GM12878 (cell line): ENCODE data around the gene FCGR3B. TPM values are rescaled to one million over a fixed set of nuclear protein-coding genes. Genes with fewer than 3 reads are reported as not detected.
"Not testable (repeated sequence)": the region's sequence is repeated elsewhere in the genome, so short reads cannot be mapped to it uniquely, and the experiment has no call there.

Source experiments
- ATAC-seq: fragments of 200-7000 bp; cut with Tn5 transposase; 3 replicates; pipeline ENCODE4 v1.9.1; 2020; ENCODE audit warnings: mild to moderate bottlenecking, moderate library complexity
- BruUV-seq: library from RNA; stranded (reverse); fragments of 400-500 nt; replicated peaks from 2 replicates; lab custom pipeline; 2021; lab: Mats Ljungman, UMichigan
- CTCF ChIA-PET: fragments of 300-600 bp; sonication (Branson Sonifier 250); formaldehyde crosslinking; extraction: SDS; loops from one replicate; lab custom pipeline; 2021; ENCODE audit warnings: inconsistent platforms; lab: Yijun Ruan, JAX
- POLR2A ChIA-PET: fragments of 350-600 bp; formaldehyde crosslinking; extraction: SDS; loops from one replicate; lab custom pipeline; 2021; ENCODE audit warnings: inconsistent platforms; lab: Charles Lee
- RAD21 ChIA-PET: fragments of 300-600 bp; sonication (Branson Sonifier 250); formaldehyde crosslinking; loops from one replicate; lab custom pipeline; 2023; ENCODE audit warnings: antibody characterized with exemption; ENCODE audit not compliant: unreplicated experiment; lab: Charles Lee
- SMC1A ChIA-PET: fragments of 300-600 bp; sonication (Branson Sonifier 250); formaldehyde crosslinking; loops from one replicate; lab custom pipeline; 2023; ENCODE audit not compliant: unreplicated experiment, uncharacterized antibody; lab: Charles Lee
- DNase-seq: peaks from one replicate; pipeline ENCODE4 v3.0.0-alpha.2; 2011; ENCODE audit warnings: low read depth, low spot score
- FAIRE-seq: peaks from 3 replicates; lab custom pipeline; 2011; peaks lifted over from hg19 to GRCh38; lab: Jason Lieb, UNC
- H2AFZ ChIP-seq: 2 replicates; pipeline ENCODE4 v1.6.0; 2011; ENCODE audit warnings: low read depth, low read length, control low read depth; ENCODE audit not compliant: control insufficient read depth
- H3K27ac ChIP-seq: 2 replicates; pipeline ENCODE4 v1.5.1; 2011; ENCODE audit warnings: control low read depth; ENCODE audit not compliant: control insufficient read depth, insufficient read depth
- H3K27me3 ChIP-seq, 2 experiments: replicated peaks in 1 of 2; 2 replicates each; pipeline versions ENCODE4 v1.6.0 to v1.6.1; 2011; ENCODE audit warnings: low read length in 1 of 2; ENCODE audit not compliant: control insufficient read depth in 2 of 2, insufficient read depth in 2 of 2
- H3K36me3 ChIP-seq, 2 experiments: 2 replicates each; pipeline ENCODE4 v1.5.1; 2011; ENCODE audit warnings: low read length in 1 of 2; ENCODE audit not compliant: control insufficient read depth in 2 of 2, insufficient read depth in 2 of 2
- H3K4me1 ChIP-seq: 2 replicates; pipeline ENCODE4 v1.6.1; 2011; ENCODE audit warnings: mild to moderate bottlenecking, low read length, moderate library complexity, mixed read lengths; ENCODE audit not compliant: control insufficient read depth, insufficient read depth
- H3K4me2 ChIP-seq: 2 replicates; pipeline ENCODE4 v1.6.0; 2011; ENCODE audit warnings: control low read depth; ENCODE audit not compliant: control insufficient read depth, insufficient read depth
- H3K4me3 ChIP-seq: fragments of 200-600 bp; sonication (generic); 2 replicates; pipeline ENCODE4 v1.5.1; 2016
- H3K79me2 ChIP-seq: 2 replicates; pipeline ENCODE4 v1.6.0; 2011; ENCODE audit warnings: low read length; ENCODE audit not compliant: control insufficient read depth, insufficient read depth
- H3K9ac ChIP-seq: 2 replicates; pipeline ENCODE4 v1.8.0; 2011; ENCODE audit warnings: low read length, control low read depth, mixed read lengths; ENCODE audit not compliant: control insufficient read depth, insufficient read depth
- H3K9me3 ChIP-seq: replicated peaks from 3 replicates; pipeline ENCODE4 v1.5.1; 2011; ENCODE audit warnings: mild to moderate bottlenecking, low read length; ENCODE audit not compliant: control insufficient read depth, insufficient read depth
- H4K20me1 ChIP-seq: 2 replicates; pipeline ENCODE4 v1.6.0; 2011; ENCODE audit not compliant: control insufficient read depth, insufficient read depth
- WGBS: methylation state at CpG from one replicate; pipeline ENCODE4 v1.1.6; 2016; ENCODE audit warnings: low lambda C conversion rate; ENCODE audit not compliant: insufficient replicate concordance, insufficient coverage; ENCODE audit errors: missing lambda C conversion rate; 5-methylcytosine and 5-hydroxymethylcytosine counted together
- in situ Hi-C: fragments of 300-500 bp; cut with MboI; formaldehyde crosslinking; loops from 9 replicates; pipeline ENCODE4 v1.14.3; 2018; ENCODE audit warnings: mixed read lengths
- intact Hi-C: fragments of 100-400 bp; cut with micrococcal nuclease; formaldehyde crosslinking; loops from one replicate; pipeline ENCODE4 v1.14.2; 2022; ENCODE audit not compliant: unreplicated experiment
- polyA plus RNA-seq, 11 experiments: library from polyadenylated mRNA; depleted of rRNA in 4 of 11; unstranded in 6 of 11; stranded (reverse) in 5 of 11; fragments of >200 nt; fragmentation: Nextera tagmentation in 4 of 11; fragmentation: Illumina TruSeq in 1 of 11; extraction: Ambion mirVana in 4 of 11; extraction: Trizol in 1 of 11; gene quantifications; 1 replicate in 1 of 11; 2 replicates in 10 of 11; pipeline versions ENCODE4 v1.2.1 to v1.2.3, GENCODE V29; 2011 to 2016; ENCODE audit warnings: inconsistent platforms in 2 of 11, missing spikeins in 2 of 11, low read depth in 1 of 11
- total RNA-seq, 4 experiments: library from RNA; depleted of rRNA in 3 of 4; stranded (reverse); fragments of >200 nt in 3 of 4; fragmentation: Illumina TruSeq in 1 of 4; extraction: Trizol in 1 of 4; gene quantifications; 2 replicates each; pipeline versions ENCODE4 v1.2.1 to v1.2.3, GENCODE V29; 2013 to 2021

Gene FCGR3B
- total and polyA plus RNA-seq, 10 of the 15 experiments (the other 5 are each of a cell fraction or from before 2014, with no cell fraction given) = not detected

DNA sequence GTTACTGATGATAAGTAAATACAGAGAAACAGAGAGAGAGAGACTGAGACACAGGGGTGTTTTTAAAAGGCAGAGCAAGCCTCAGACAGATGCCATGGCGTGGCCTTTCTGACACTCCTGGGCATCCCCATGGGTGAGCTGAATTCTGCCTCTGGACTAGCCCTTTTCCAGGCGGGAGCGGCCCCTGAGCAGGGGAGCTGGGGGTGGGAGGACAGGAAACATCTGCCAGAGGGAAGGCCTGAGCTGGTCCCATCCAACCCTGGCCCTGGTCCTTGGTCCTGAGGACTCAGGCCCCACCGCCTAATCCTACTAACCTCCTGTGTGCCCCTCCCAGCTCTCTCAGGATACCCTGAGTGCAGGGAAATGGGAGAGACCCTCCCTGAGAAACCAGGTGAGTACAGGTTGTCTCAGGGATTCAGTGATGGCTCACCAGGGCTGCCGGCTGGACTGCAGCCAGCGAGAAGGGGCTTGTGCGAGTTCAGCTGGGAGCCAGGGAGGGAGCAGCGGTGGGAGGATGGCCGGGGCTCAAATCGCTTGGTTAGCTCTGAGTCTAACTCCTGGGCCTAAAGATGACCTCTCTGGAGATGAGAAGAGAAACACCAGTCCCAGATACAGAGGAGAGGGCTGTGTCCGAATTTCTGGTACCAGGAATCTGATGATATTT lies 37.8 kb downstream of the FCGR3B start:
- SMC1A ChIA-PET, H4K20me1 ChIP-seq, POLR2A ChIA-PET, ATAC-seq, CTCF ChIA-PET, H3K79me2 ChIP-seq, H2AFZ ChIP-seq, DNase-seq, in situ Hi-C loops, H3K4me3 ChIP-seq, H3K36me3 ChIP-seq, H3K27me3 ChIP-seq, H3K4me1 ChIP-seq, H3K4me2 ChIP-seq, BruUV-seq, H3K27ac ChIP-seq, H3K9ac ChIP-seq, FAIRE-seq, H3K9me3 ChIP-seq, RAD21 ChIA-PET, intact Hi-C loops: not testable (repeated sequence)
- 79% methylated on average over 10 of the region's 11 CpGs for WGBS

DNA sequence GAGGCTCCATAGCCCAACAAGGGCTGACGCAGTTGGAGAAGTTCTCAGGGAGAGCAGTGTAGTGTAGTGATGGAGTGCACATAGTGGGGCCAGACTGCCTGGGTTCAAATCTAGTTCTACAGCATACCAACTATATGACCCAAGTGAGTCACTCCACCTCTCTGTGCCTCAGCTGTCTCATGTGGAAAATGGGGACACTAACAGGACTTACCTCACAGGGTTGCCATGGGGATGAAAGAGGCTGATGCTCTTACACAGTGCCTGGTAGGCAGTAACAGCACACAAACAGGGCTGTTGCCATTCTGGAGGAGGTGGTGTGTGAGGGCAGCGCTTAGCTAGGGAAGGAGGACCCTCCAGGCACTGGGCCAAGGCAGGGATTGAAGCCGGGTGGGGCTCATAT lies 38.4 kb downstream of the FCGR3B start:
- SMC1A ChIA-PET, H3K4me3 ChIP-seq, FAIRE-seq, DNase-seq, RAD21 ChIA-PET, CTCF ChIA-PET, ATAC-seq, H4K20me1 ChIP-seq, H3K9ac ChIP-seq, H3K79me2 ChIP-seq, H3K4me1 ChIP-seq, H3K4me2 ChIP-seq, POLR2A ChIA-PET, H3K9me3 ChIP-seq, H3K27me3 ChIP-seq, H3K27ac ChIP-seq, in situ Hi-C loops, intact Hi-C loops, H3K36me3 ChIP-seq, H2AFZ ChIP-seq: not testable (repeated sequence)
- BruUV-seq = TSS peak; percentile 61
- WGBS = no CpG with 5 or more reads among the region's 3 CpGs

DNA sequence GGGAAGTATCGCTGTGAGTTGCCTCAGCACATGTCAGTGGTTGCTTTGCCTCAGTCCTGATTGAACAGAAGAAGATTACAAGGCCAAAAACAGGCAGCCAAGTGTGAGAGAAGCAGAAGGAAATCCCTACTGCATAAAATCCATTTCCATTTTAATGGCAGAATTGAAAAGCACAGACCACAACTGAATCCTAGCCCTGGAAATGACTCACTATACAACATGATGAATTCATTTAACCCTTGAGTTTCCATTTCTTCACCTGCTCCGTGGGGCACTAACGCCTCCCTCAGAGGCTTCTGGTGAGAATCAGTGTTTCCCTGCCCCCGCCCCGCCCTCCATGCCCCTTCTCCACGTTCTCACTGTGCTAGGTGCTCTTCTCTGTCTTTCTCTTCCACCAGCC lies 41.1 kb downstream of the FCGR3B start:
- H3K4me1 ChIP-seq, H3K79me2 ChIP-seq, H2AFZ ChIP-seq, H3K4me3 ChIP-seq, H3K9ac ChIP-seq, intact Hi-C loops, ATAC-seq, H3K9me3 ChIP-seq, BruUV-seq, H3K27me3 ChIP-seq, H3K4me2 ChIP-seq, H3K27ac ChIP-seq, POLR2A ChIA-PET, H4K20me1 ChIP-seq, CTCF ChIA-PET, RAD21 ChIA-PET, DNase-seq, SMC1A ChIA-PET, FAIRE-seq, H3K36me3 ChIP-seq, in situ Hi-C loops: not testable (repeated sequence)
- WGBS = 100% methylated on average over 1 of the region's 6 CpGs

DNA sequence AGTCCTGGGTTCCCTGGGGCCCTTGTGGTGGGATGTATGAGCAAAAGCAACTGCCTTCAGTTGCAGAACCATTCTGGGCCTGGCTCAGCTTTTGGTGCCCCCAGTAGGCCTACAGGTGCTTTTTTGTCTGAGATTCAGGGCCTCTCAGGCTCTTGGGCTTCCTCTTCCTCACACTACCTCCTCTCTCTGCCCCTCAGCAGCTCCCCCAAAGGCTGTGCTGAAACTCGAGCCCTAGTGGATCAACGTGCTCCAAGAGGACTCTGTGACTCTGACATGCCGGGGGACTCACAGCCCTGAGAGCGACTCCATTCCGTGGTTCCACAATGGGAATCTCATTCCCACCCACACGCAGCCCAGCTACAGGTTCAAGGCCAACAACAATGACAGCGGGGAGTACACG lies 41.6 kb downstream of the FCGR3B start:
- H3K4me1 ChIP-seq, ATAC-seq, H4K20me1 ChIP-seq, intact Hi-C loops, CTCF ChIA-PET, RAD21 ChIA-PET, H3K4me3 ChIP-seq, H3K9me3 ChIP-seq, POLR2A ChIA-PET, FAIRE-seq, H3K27me3 ChIP-seq, H3K9ac ChIP-seq, H2AFZ ChIP-seq, H3K27ac ChIP-seq, H3K36me3 ChIP-seq, H3K4me2 ChIP-seq, DNase-seq, in situ Hi-C loops, H3K79me2 ChIP-seq, BruUV-seq, SMC1A ChIA-PET: not testable (repeated sequence)
- WGBS = 88% methylated on average over 3 of the region's 8 CpGs
